Loucy (cell line): ENCODE measurements around the gene NAGPA.

Experiments
- CTCF ChIP-seq: fragments of 200-600 bp; sonication (generic); conservative IDR thresholded peaks from 2 replicates; pipeline ENCODE4 v1.5.1; 2014; ENCODE audit warnings: mild to moderate bottlenecking, antibody characterized with exemption, low read length
- EZH2phosphoT487 ChIP-seq: fragments of 200-600 bp; IDR thresholded peaks from 2 replicates; pipeline ENCODE4 v1.6.1; 2018; ENCODE audit warnings: antibody characterized with exemption, mild to moderate bottlenecking, moderate library complexity, borderline replicate concordance

DNA sequence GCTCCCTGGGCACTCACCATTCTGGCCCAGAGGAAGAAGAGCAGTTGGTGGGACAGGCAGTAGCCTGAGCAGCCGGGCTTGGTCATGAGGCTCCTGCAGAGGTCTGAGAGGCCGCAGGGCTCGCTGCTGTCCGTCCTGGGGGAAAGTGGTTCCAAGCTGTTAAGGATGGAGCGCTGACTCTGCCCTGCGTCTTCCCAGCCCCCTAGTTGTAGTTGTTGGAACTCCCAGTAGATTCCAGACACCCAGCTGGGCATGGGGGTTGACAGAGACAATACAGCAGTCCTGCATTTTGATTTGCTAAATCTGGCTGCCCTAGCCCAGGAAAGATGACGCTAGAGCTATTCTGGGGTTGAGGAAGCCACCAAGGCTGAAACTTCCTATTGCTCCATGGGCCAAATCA, 24.7 kb upstream of the NAGPA start:
- TF ChIP-seq CTCF (no peak), EZH2phosphoT487 (no peak)
